GM21447 (cell line): ENCODE results near the gene SEC14L1.
"Not testable (repeated sequence)": the region's sequence is repeated elsewhere in the genome, so short reads cannot be mapped to it uniquely, and the experiment has no call there.

Experiments used
- ATAC-seq: cut with Tn5 transposase; IDR thresholded peaks from one replicate; pipeline ENCODE4 v1.9.1; 2021; ENCODE audit not compliant: unreplicated experiment

Gene SEC14L1

DNA sequence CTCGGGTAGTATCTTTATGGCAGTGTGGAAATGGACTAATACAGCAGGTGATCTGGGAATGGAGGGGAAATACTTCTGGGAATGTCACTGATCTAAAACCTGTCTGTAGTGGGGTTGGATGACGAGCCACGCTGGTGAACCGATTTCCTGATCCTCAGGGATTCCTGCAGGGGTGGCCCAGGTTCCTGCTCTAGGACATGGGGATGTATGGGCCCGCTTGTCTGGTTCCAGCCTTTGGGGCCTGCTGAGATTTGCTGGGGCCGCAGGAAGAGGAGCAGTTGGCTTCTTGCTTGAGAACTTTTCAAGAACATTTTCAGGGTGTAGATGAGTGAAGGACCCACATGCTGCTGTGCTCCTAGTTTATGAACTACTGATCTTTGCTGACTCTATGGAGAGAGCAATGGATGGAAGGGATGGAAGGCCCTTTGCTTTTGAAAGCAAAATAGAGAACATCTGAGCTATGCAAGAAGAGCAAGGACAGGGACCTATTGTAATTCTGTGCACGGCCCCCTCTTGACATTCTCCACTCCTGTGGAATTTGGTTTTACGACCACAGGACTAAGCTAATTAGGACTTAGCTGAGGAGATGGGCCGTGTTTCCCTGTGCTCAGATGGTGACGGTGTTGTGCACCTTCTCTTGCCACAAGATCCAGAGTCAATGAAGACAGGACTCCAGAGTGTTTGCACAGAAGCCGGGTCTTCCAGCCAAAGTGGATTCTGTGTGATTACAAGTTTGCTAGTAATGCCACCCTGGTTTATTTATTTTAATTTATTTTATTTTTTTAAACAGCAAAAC is 90.5 kb downstream of the SEC14L1 start:
- no peak for ATAC-seq

DNA sequence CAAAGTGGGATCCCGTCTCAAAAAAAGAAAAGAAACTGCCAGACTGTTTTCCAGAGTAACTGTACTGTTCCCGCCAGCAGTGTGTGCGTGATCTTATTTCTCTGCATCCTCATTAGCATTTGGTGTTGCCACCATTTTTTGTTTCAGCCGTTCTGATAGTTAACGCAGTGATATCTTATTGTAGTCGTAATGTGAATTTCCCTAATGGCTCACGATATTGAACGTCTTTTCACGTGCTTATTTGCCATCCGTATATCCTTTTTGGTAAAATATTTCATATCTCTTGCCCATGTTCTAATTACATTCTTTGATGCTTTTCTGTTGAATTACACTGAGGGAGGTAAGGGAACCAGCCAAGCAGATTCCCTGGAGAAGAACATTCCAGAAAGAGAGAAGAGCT is 92.4 kb downstream of the SEC14L1 start:
- ATAC-seq = no peak

DNA sequence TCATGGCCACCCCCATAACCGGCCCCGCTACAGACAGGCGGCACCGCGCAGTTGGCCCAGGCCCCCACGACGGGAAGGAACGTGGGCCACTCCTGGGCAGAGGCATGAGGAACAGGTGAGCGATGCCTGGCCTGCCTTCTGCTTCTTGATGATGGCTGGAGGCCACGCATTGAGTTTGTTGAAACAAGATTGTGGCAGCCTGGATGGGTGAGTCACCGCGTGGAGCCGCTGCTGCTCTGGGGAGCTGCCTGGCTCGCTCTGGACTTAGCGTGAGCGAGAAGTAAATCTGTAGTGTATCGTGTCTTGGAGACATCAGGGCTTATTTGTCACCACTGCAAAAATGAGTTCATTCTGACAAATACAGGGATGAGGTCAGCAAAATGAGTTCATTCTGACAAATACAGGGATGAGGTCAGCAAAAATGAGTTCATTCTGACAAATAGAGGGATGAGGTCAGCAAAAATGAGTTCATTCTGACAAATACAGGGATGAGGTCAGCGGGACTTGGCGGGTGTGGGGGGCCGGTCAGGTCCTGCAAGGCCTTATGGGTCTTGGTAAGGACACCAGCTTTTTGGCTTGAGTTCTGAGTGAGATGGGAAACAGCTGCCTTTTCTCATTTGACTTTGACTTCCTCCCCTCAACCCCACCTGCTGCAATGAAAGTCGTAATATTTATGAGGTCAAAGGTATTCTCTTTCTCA is 93.0 kb downstream of the SEC14L1 start:
- ATAC-seq = no peak

DNA sequence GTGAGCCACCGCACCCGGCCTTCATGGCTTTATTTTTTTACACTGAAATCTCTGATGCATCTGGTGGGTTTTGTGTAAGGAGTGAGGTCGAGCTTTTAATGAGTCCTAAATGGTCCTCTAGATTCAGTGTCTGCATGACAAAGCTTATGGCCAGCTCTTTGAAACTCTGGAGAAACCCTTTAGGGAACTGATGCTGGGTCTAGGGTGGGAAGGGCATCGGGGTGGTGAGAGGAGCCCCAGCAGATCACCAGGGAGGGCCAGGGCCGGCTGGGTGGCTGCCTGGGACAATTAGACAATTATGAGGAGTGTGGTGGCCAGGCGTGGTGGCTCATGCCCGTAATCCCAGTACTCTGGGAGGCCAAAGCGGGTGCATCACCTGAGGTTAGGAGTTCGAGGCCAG is 93.9 kb downstream of the SEC14L1 start:
- ATAC-seq = no peak

DNA sequence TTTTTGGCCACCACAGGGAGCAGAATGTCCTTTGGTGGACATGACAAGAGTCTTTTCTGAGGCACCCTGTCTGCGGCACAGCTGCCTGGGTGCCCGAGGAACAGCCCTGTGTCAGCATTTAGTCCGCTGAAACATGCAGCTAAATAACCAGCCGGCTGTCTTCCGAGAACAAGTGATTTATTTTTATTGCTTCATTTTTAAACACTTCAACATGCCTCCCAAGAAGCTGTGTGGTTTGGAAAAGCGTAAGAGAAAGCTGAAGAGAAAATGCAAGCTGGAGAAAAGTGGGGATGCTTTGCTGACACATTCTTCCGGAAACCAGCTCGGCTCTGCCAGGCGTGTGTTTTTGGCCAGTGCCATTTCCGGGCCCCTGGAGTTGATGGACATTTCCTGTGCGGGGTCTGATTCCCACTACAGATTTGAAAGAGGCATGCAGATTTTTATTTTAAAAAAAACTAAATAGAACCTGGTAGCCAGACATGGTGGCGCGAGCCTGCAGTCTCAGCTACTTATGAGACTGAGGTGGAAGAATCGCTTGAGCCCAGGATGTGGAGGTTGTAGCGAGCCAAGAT is 94.7 kb downstream of the SEC14L1 start:
- ATAC-seq = no peak

DNA sequence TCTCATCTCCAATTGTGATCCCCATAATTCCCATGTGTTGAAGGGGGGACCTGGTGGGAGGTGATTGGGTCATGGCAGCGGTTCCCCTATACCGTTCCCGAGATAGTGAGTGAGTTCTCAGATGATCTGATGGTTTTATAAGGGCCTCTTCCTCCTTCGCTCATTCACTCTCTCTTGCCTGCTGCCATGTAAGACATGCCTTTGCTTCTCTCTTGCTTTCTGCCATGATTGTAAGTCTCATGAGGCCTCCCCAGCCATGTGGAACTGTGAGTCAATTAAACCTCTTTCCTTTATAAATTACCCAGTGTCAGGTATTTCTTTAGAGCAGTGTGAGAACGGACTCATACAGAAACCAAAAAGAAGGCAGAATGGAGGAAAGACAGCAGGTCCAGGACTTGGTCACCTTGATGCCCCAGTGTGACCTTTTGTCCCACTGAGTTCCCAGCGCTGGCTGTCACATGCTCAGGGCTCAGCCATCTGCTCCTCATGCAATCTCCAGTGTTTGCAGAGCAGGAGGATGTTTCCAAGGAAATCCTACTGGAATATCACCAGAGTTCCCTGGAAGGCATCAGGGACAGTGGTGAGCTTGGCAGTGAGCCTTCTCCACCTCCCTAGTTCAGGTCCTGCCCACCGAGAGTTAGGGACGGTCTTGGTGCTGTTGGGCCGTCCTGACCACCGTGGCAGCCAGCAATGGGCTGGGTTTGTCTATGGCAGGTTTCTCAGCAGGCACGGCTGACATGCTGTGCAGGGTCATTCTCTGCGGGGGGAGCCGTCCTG is 96.7 kb downstream of the SEC14L1 start:
- ATAC-seq = no peak

DNA sequence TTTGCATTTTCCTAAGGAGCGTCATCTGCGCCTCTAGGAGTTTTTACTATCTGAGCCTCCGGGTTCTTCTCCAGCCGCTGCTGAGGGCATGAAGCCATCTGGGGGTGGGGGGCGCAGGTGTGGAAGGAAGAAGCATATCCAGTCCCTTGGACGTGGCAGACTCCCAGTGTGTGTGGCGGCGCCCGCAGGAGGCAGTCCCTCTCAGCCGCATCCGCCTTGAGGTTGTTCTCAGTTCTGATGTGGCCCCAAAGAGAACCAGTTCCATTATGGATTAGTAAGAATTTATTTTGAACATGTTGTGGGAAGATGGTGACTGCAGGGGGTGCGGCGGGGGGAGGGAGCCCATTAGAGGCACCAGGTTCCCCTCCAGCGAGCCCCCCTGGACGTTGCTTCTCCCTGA is 100.2 kb downstream of the SEC14L1 start:
- ATAC-seq = no peak

DNA sequence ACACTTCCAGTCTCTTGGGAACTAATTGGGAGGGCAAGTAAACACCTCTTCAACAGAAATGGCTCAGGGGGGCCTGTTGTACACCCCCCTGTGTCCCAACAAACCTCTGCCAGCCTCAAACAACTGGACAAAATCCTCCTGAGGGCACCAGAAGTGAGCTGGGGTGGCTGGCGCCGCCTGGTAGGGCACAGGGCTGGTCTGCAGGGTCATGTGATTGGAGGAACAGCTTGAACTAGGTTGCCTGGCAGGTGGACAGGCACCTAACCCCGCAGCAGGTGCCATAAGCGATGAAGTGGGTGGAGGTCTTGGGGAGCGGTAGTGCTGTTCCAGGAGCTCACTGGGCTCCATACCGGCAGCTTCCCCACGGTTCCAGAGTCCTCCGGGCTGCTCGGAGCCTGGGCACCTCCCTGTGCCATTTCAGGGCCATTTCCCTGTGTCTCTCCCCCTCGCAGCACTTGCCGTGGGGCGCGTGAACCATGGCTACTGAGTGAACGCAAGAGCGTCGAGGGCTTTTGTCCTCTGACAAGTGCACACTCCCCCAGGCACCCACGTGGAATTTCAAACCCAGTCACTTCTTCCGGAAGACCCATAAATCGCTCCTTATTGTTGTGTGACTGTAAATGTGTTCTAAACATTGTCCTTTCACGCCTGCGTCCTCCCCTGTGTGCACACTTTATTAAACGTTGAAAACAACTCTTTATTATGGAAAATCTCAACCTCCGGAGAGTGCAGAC is 101.5 kb downstream of the SEC14L1 start:
- ATAC-seq = no peak

DNA sequence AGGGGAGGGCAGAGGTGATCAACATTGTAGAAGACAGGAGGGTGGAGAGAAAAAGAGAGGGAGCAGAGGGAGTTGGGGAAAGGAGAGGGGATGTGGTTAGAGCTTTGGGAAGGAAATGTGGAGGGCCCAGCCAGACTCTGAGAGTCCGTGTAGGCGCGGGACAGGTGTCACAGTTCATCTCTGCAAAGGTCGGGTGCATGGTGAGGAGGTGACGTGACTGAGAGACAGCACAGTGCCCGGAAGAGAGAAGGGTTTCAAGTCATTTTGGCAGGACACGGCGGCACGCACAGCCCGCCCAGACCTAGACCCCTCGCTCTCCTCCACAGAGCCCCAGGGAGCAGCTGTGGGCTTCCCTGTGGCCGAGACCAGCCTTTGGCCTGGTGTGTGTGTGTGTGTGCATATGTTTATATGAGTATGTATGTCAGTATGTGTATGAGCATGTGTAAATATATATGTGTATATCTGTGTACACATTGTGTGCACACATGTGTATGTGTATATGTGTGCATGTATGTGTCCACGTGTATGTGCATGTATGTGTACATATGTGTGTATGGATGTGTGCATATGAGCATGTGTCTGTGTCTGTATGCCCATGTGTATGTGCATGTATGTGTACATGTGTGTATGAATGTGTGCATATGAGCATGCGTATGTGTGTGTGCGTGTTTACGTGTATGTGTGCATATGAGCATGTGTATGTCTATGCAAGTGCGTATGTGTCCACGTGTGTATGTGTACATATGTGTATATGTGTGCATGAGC is 104.6 kb downstream of the SEC14L1 start:
- ATAC-seq = peak; percentile 68

DNA sequence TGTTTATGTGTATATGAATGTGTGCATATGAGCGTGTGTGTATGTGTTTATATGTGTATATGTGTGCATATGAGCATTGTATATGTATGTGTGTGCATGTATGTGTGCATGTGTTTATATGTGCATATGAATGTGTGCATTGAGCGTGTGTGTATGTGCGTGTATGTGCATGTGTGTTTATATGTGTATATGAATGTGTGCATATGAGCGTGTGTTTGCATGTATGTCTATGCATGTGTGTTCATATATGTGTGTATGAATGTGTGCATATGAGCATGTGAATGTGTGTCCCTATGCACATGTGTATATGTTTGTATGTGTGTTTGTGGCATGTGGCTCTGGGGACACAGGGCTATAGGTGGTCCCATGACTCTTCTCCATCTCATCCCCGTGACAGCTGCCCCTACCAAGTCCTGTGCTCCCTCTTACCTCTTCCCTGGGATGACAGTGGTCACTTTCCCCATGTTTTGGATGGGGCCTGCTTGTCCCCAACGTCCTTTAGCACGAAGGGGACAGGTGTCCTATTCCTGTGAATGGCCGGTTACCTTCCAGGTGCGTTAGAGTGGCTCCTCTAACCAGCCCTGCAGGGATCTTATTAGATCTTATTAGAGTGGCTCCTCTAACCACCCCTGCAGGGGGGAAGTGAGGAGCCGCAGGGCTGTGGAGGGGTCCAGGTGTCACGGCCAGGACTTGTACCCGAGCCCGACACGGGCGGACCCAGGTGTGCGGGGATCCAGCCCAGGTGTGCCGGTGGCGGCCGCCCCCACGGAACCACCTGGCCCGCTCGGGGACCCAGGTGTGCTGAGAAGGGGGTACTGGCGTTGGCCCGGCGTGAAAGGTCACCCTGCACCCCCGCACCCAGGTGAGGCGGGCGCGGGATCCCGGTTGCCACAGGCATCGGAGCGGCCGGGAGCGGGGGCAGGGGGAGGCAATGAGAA is 105.6 kb downstream of the SEC14L1 start:
- peak; percentile 14 for ATAC-seq

DNA sequence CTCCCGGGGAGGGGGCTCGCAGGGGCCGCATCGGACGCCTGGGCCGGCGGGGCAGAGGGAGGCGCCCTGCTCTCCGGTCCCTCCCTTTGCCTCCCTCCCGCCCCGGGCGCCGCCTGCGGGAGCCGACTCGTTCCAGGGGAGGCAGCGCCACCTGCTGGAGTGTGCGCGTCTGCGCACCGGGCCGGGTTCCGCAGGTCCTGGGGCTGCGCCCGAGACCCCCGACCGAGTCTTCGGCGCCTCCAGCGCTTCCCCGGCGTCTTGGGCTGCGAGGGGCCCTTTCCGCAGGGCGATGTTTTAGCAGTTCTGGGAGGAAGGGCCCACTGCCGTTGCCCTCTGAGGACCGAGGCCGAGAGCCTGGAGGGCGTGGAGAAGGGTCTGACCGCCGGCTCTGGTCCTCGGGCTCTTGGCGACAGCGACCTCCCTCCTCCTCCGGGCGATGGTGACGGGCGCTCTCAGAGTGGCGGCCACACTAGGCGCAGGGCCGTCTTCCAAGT is 106.3 kb downstream of the SEC14L1 start:
- peak; percentile 43 for ATAC-seq

DNA sequence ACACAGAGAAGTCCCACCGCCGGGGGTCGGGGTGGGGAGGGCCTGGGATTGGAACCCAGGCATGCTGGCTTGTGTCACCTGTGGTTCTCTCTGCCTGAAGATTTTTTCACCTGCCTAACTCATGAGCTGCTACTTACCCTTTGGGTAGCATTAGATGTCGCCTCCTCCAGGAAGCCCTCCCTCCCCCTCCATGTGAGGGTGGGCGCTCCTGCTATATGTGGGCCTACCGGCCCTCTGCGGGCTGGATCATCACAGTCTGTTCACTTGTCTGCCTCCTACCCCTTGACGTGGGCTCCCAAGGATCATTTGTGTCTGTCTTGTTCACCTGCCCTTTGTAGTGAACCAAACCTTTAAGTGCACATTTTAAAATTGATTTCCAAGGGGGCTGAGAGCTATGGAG is 106.8 kb downstream of the SEC14L1 start:
- no peak for ATAC-seq

DNA sequence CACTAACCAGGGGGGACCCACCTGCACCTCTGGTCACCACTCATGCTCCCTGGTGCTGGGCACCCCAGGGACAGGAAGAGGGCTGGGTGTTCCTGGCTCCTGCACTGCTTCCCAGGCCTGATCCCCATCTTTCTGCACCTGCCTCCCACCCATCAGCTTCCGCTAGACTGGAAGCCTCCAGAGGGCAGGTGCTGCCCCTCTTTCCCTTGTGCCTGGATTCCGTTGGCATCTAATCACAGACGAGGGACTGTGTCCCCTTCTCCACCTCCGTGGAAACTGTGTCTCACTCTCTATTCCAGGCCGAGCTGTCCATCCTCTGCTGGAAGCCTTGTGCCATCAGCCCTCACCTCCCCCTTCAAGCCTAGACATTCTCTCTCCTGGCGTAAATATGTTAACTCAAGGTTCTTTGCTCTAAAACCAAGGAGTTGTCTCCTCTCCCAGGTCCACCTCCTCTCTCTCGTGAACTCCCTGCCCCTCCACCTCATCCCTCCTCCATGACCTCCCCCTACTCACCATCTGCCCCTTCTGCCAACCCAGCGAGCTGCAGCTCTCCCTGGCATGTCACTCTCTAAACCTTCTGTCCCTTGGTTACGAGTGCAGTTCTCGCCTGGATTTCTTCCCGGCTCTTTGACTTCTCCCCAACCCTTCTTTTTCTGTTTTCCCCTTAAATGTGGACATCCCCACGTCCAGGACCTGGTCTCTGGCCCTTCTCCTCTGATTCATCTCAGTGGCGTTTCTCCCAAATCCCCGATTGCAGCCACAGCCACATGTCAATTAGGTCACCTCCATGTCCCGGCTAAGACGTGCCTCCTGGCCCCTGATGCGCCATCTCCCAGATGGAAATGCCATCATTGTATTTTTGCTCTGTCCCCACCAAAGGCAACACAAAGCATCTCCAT is 107.7 kb downstream of the SEC14L1 start:
- no peak for ATAC-seq

DNA sequence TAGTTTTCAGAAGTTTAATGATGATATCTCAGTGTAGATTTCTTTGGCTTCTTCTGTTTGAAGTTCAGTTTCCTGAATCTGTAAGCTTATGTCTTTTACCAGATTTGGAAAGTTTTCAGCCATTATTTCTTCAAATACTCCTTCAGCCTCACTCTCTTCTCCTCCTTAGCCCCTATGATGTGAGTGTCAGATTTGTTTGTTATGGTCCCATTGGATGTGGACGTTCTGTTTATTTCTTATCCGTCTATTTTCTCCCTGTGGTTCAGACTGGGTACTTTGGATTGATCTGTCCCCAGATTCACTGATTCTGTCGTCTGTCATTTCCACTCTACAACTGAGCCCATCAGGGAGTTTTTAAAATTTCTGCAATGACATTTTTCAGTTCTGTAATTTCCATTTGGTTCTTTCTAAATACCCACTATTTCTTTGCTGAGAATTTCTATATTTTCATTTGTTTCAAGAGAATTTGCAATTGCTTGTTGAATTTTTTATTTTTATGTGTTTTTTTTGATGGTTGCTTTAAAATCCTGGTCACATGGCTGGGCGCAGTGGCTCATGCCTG is 110.9 kb downstream of the SEC14L1 start:
- no peak for ATAC-seq

DNA sequence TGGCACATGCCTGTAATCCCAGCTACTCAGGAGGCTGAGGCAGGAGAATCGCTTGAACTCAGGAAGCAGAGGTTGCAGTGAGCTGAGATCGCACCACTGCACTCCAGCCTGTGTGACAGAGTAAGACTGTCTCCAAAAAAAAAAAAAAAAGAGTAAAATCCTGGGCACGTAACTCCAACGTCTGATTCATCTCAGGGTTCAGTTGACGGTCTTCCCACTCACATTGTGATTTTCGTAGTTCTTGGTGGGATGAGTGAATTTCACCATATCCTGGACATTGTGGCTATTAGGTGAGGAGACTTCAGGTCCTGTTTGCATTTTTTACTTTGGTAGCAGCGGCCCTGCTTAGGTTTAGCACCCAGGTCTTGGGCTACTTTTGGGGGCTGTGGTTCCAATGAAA is 111.5 kb downstream of the SEC14L1 start:
- not testable (repeated sequence) for ATAC-seq

DNA sequence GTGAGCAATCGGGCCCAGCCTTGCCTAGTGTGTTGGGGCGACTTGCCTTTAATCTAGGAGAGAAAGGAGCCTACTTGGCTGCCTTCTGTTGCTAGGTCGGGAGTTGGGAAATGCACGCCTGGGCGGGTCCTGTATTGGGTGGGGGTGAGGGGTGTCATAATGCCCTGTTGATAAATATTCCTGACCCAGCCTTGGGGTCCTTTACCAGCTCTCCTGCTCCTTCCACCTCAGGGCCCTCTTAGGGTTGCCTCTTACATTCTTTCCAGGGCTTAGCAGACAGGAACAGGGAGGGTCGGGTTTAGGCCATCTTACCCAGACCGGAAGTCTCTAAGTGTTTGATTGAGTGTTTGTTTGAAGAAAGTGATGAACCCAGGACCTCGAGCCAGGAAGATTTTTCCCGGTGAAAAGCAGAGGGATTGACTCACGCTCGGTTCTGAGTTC is 112.9 kb downstream of the SEC14L1 start:
- no peak for ATAC-seq
